K562 (cell line): ENCODE data around the gene PRKACA. TPM values are rescaled to one million over a fixed set of nuclear protein-coding genes. Genes with fewer than 3 reads are reported as not detected.
A peak's percentile ranks its signal among the peaks of the same experiment; 100 is the strongest.

Source experiments
- AFF1 ChIP-seq, 2 experiments: fragments of 450-650 bp; IDR thresholded peaks; 2 replicates each; pipeline ENCODE4 v1.6.1; 2018; ENCODE audit warnings: mild to moderate bottlenecking in 2 of 2, low read depth in 1 of 2; ENCODE audit not compliant: partially characterized antibody in 2 of 2
- FOSL1 ChIP-seq: fragments of 200-800 bp; sonication (Bioruptor generic); conservative IDR thresholded peaks from 2 replicates; pipeline ENCODE4 v1.6.1; 2016; ENCODE audit warnings: missing genetic modification characterization, missing compliant biosample characterization
- GATAD2B ChIP-seq: fragments of 450-650 bp; IDR thresholded peaks from 2 replicates; pipeline ENCODE4 v1.6.1; 2017; ENCODE audit warnings: mild to moderate bottlenecking, borderline replicate concordance
- ILK ChIP-seq: fragments of 450-650 bp; IDR thresholded peaks from 2 replicates; pipeline ENCODE4 v1.6.1; 2016; ENCODE audit warnings: missing genetic modification characterization, low read depth, mild to moderate bottlenecking, missing compliant biosample characterization, moderate library complexity, borderline replicate concordance
- KAT2B ChIP-seq: IDR thresholded peaks from one replicate; pipeline ENCODE4 v1.6.1; 2012; ENCODE audit warnings: low read depth, mild to moderate bottlenecking, control low read depth, inconsistent platforms, low read length, moderate library complexity
- L3MBTL2 ChIP-seq: fragments of 450-650 bp; IDR thresholded peaks from 2 replicates; pipeline ENCODE4 v1.6.1; 2016; ENCODE audit warnings: mild to moderate bottlenecking, moderate library complexity
- MEIS2 ChIP-seq: fragments of 450-650 bp; IDR thresholded peaks from 2 replicates; pipeline ENCODE4 v1.6.1; 2014; ENCODE audit warnings: mild to moderate bottlenecking; ENCODE audit not compliant: partially characterized antibody
- MIER1 ChIP-seq: fragments of 450-650 bp; IDR thresholded peaks from 2 replicates; pipeline ENCODE4 v1.6.1; 2016; ENCODE audit warnings: antibody characterized with exemption, mild to moderate bottlenecking, low read depth
- MXI1 ChIP-seq: IDR thresholded peaks from 2 replicates; pipeline ENCODE4 v1.6.1; 2011; ENCODE audit warnings: low read depth, mild to moderate bottlenecking, improper control_type of control experiment, low read length
- NCOA6 ChIP-seq: fragments of 450-650 bp; IDR thresholded peaks from 2 replicates; pipeline ENCODE4 v1.6.1; 2017; ENCODE audit warnings: mild to moderate bottlenecking
- NEUROD1 ChIP-seq: fragments of 150-350 bp; IDR thresholded peaks from 2 replicates; pipeline ENCODE4 v1.6.1; 2014; ENCODE audit warnings: borderline replicate concordance, low read length, low read depth; ENCODE audit not compliant: partially characterized antibody
- NONO ChIP-seq, 2 experiments: fragments of 200-400 bp in 1 of 2; fragments of 450-650 bp in 1 of 2; formaldehyde crosslinking in 1 of 2; IDR thresholded peaks; 2 replicates each; pipeline ENCODE4 v1.6.1; 2017; ENCODE audit warnings: low read depth in 2 of 2, mild to moderate bottlenecking in 2 of 2, moderate library complexity in 2 of 2, low read length in 1 of 2
- PCBP2 ChIP-seq: fragments of 200-400 bp; formaldehyde crosslinking; IDR thresholded peaks from 2 replicates; pipeline ENCODE4 v1.6.1; 2018; ENCODE audit warnings: low read length, low read depth, mild to moderate bottlenecking, moderate library complexity; ENCODE audit not compliant: poor library complexity, severe bottlenecking
- POLR2G ChIP-seq: fragments of 200-400 bp; formaldehyde crosslinking; IDR thresholded peaks from 2 replicates; pipeline ENCODE4 v1.6.1; 2017; ENCODE audit warnings: low read depth, mild to moderate bottlenecking, antibody characterized with exemption, low read length, moderate library complexity
- POLR3G ChIP-seq: IDR thresholded peaks from 2 replicates; pipeline ENCODE4 v1.6.1; 2011; ENCODE audit not compliant: insufficient read length, insufficient replicate concordance; ENCODE audit errors: extremely low read depth
- RB1 ChIP-seq: fragments of 450-650 bp; IDR thresholded peaks from 2 replicates; pipeline ENCODE4 v1.6.1; 2017; ENCODE audit warnings: low read depth, mild to moderate bottlenecking
- RBM22 ChIP-seq: fragments of 200-400 bp; formaldehyde crosslinking; IDR thresholded peaks from 2 replicates; pipeline ENCODE4 v1.6.1; 2018; ENCODE audit warnings: low read length, low read depth; ENCODE audit not compliant: poor library complexity, severe bottlenecking
- SIN3B ChIP-seq: fragments of 450-650 bp; IDR thresholded peaks from 2 replicates; pipeline ENCODE4 v1.6.1; 2017; ENCODE audit warnings: low read depth, mild to moderate bottlenecking, moderate library complexity
- SMAD3 ChIP-seq: fragments of 450-650 bp; formaldehyde crosslinking; conservative IDR thresholded peaks from 2 replicates; pipeline ENCODE4 v1.4.0; 2020; ENCODE audit warnings: mild to moderate bottlenecking
- SMAD4 ChIP-seq: fragments of 250-450 bp; sonication (Bioruptor Pico); conservative IDR thresholded peaks from 2 replicates; pipeline ENCODE4 v1.8.0; 2021; ENCODE audit warnings: inconsistent platforms, mild to moderate bottlenecking, moderate library complexity
- SOX6 ChIP-seq: fragments of 450-650 bp; IDR thresholded peaks from 2 replicates; pipeline ENCODE4 v1.6.1; 2014; ENCODE audit warnings: mild to moderate bottlenecking
- SREBF2 ChIP-seq: sonication (generic); formaldehyde crosslinking; IDR thresholded peaks from 2 replicates; pipeline ENCODE4 v1.4.0; 2020; ENCODE audit warnings: mild to moderate bottlenecking, missing genetic modification reagents
- TEAD1 ChIP-seq, 2 experiments: fragments of 450-650 bp in 1 of 2; sonication (generic) in 1 of 2; formaldehyde crosslinking; IDR thresholded peaks; 2 replicates each; pipeline versions ENCODE4 v1.4.0 to v1.8.0; 2020 to 2022; ENCODE audit warnings: mild to moderate bottlenecking in 2 of 2, missing genetic modification reagents in 1 of 2
- TGIF2 ChIP-seq: sonication (generic); formaldehyde crosslinking; IDR thresholded peaks from 2 replicates; pipeline ENCODE4 v1.8.1; 2022; ENCODE audit warnings: mild to moderate bottlenecking, missing genetic modification reagents, moderate library complexity
- XRCC5 ChIP-seq: fragments of 200-400 bp; formaldehyde crosslinking; IDR thresholded peaks from 2 replicates; pipeline ENCODE4 v1.6.1; 2017; ENCODE audit warnings: low read depth, mild to moderate bottlenecking, low read length
- ZNF551 ChIP-seq: fragments of 250-450 bp; sonication (Bioruptor Pico); IDR thresholded peaks from 2 replicates; pipeline ENCODE4 v1.5.0; 2021; ENCODE audit warnings: mild to moderate bottlenecking, moderate library complexity
- polyA plus RNA-seq, 8 experiments: library from polyadenylated mRNA; depleted of rRNA in 4 of 8; stranded (reverse) in 5 of 8; unstranded in 3 of 8; fragments of >200 nt; fragmentation: Nextera tagmentation in 2 of 8; fragmentation: Illumina TruSeq in 1 of 8; extraction: Ambion mirVana in 2 of 8; extraction: Trizol in 1 of 8; gene quantifications; 2 replicates each; pipeline versions ENCODE4 v1.2.1 to v1.2.3, GENCODE V29; 2011 to 2014; ENCODE audit warnings: inconsistent platforms in 1 of 8, missing spikeins in 1 of 8
- total RNA-seq, 7 experiments: library from RNA; depleted of rRNA in 6 of 7; stranded (reverse); fragments of >200 nt in 6 of 7; fragmentation: Illumina TruSeq in 2 of 7; extraction: Trizol in 2 of 7; gene quantifications; 2 replicates each; pipeline versions ENCODE4 v1.2.1 to v1.2.3, GENCODE V29; 2011 to 2021; ENCODE audit warnings: low replicate concordance in 1 of 7

Gene PRKACA
- total and polyA plus RNA-seq, 9 of the 15 experiments (the other 6 are each of a cell fraction or from before 2014, with no cell fraction given) = 1.2 to 63.1 (median 13.0) TPM

GRCh38 chr19:14089662-14090508 is 27.7 kb downstream of the PRKACA start (continued):
- TF ChIP-seq ILK (tag) (no peak), L3MBTL2 (peak; percentile 47; the same call in 1 of the 2 replicates), SIN3B (0 out of 2 replicates have a peak, but pooled peaks have one; percentile 28), MEIS2 (no peak), NCOA6 (no peak), AFF1 (IDR thresholded peaks at IDR 0.05; ENCODE audit: low read depth in 1 of 2, partially characterized antibody in 2 of 2) (no peak), RBM22 (no peak), MXI1 (no peak), FOSL1 (tag) (peak; percentile 22; the same call in 1 of the 2 replicates), XRCC5 (no peak), GATAD2B (peak; percentile 68), POLR3G (no peak), TGIF2 (CRISPR knock-in tag) (no peak), SREBF2 (no peak), NONO (IDR thresholded peaks at IDR 0.05; ENCODE audit: low read depth in 2 of 2, low read length in 1 of 2) (0 out of 4 replicates have a peak, but pooled peaks of 1 of the 2 experiments have one; percentile 69), KAT2B (no peak), NEUROD1 (no peak), SOX6 (no peak), PCBP2 (no peak), MIER1 (no peak), TEAD1 (CRISPR knock-in tag; IDR thresholded peaks at IDR 0.05) (no peak), RB1 (peak; percentile 54; the same call in 1 of the 2 replicates), SMAD3 (CRISPR knock-in tag) (no peak), SMAD4 (CRISPR knock-in tag) (peak; percentile 89), ZNF551 (CRISPR knock-in tag) (no peak), POLR2G (peak; percentile 68)
